Brain microvascular endothelial cell (primary cell): ENCODE measurements around the gene OR10H3.

Source experiments
- DNase-seq: peaks from one replicate; pipeline ENCODE4 v3.0.0-alpha.2; 2020
- H3K27ac ChIP-seq: fragments of 250-450 bp; sonication (Bioruptor Pico); 2 replicates; pipeline ENCODE4 v1.5.1; 2020; ENCODE audit warnings: mild to moderate bottlenecking, moderate library complexity
- H3K27me3 ChIP-seq: fragments of 250-450 bp; sonication (Bioruptor Pico); replicated peaks from 2 replicates; pipeline ENCODE4 v1.5.1; 2020; ENCODE audit warnings: mild to moderate bottlenecking
- H3K36me3 ChIP-seq: fragments of 250-450 bp; sonication (Bioruptor Pico); replicated peaks from 2 replicates; pipeline ENCODE4 v1.5.1; 2020; ENCODE audit warnings: mild to moderate bottlenecking
- H3K4me3 ChIP-seq: 2 replicates; pipeline ENCODE4 v1.5.1; 2011; ENCODE audit warnings: low read depth, mild to moderate bottlenecking, control low read depth, low read length, moderate library complexity
- CTCF ChIP-seq: IDR thresholded peaks from 2 replicates; pipeline ENCODE4 v1.5.1; 2011; ENCODE audit warnings: low read depth, mild to moderate bottlenecking, moderate library complexity, low read length, control low read depth, inconsistent platforms; ENCODE audit errors: missing control alignments
- in situ Hi-C: cut with HindIII; loops from 2 replicates; pipeline ENCODE4 v1.10.0; 2017; ENCODE audit warnings: low sequenced_read_pairs, low pct_ligation_motif_present

OR10H3 gene

GRCh38 chr19:15737722-15738121 lies at the start of gene OR10H3:
Gene OR10H3 (plus strand): TSS chr19:15737985. CDS start chr19:15741393, 3,408 bp downstream.
- no peak for TF ChIP-seq CTCF
- no peak for DNase-seq
- Histone ChIP-seq H3K27ac (no peak within 1 kb of the TSS), H3K36me3 (no peaks in the 10 kb centered on the region), H3K4me3 (no peak within 1 kb of the TSS), H3K27me3 (no peaks in the 10 kb centered on the region)
- in situ Hi-C loops, result no loop called here

GRCh38 chr19:15696654-15697194 lies 41.1 kb upstream of the OR10H3 start:
- in situ Hi-C loops, result no loop called here
- no peak for DNase-seq
- no peaks in the 10 kb centered on the region for H3K27me3 ChIP-seq
- no peak overlapping the region for H3K4me3 ChIP-seq
- TF ChIP-seq CTCF, result no peak
- H3K36me3 ChIP-seq, result no peaks in the 10 kb centered on the region
- no peak overlapping the region for H3K27ac ChIP-seq

- no peaks in the 10 kb centered on the region for H3K36me3 ChIP-seq
- no peak overlapping the region for H3K4me3 ChIP-seq
- H3K27me3 ChIP-seq, result no peaks in the 10 kb centered on the region
- in situ Hi-C loops, result no loop called here
- no peak for TF ChIP-seq CTCF
- no peak overlapping the region for H3K27ac ChIP-seq
- DNase-seq, result no peak
Measured at GRCh38 chr19:15701757-15702533, 35.8 kb upstream of the OR10H3 start.

- Histone ChIP-seq H3K27me3 (no peaks in the 10 kb centered on the region), H3K36me3 (no peaks in the 10 kb centered on the region), H3K4me3 (no peak overlapping the region), H3K27ac (no peak overlapping the region)
- no peak for TF ChIP-seq CTCF
- DNase-seq, result no peak
- in situ Hi-C loops, result no loop called here
Measured at GRCh38 chr19:15702534-15702930, 35.3 kb upstream of the OR10H3 start.

GRCh38 chr19:15714638-15715037 lies 23.1 kb upstream of the OR10H3 start:
- H3K27me3 ChIP-seq, result no peaks in the 10 kb centered on the region
- H3K27ac ChIP-seq, result no peak overlapping the region
- in situ Hi-C loops, result no loop called here
- no peak overlapping the region for H3K4me3 ChIP-seq
- no peaks in the 10 kb centered on the region for H3K36me3 ChIP-seq
- DNase-seq, result no peak
- TF ChIP-seq CTCF, result no peak

- no peak for DNase-seq
- H3K36me3 ChIP-seq, result no peaks in the 10 kb centered on the region
- in situ Hi-C loops, result no loop called here
- H3K4me3 ChIP-seq, result no peak overlapping the region
- no peaks in the 10 kb centered on the region for H3K27me3 ChIP-seq
- TF ChIP-seq CTCF, result no peak
- H3K27ac ChIP-seq, result no peak overlapping the region
Measured at GRCh38 chr19:15715642-15716041, 22.1 kb upstream of the OR10H3 start.
